GM23338 (cell line): ENCODE measurements around the gene RMC1. TPM values are rescaled to one million over a fixed set of nuclear protein-coding genes. Genes with fewer than 3 reads are reported as not detected.

Source experiments
- ATAC-seq: fragments of 200-7000 bp; cut with Tn5 transposase; 3 replicates; pipeline ENCODE4 v1.9.1; 2020
- DNase-seq: peaks from one replicate; pipeline ENCODE4 v3.0.0-alpha.2; 2015; ENCODE audit warnings: low spot score
- H2AFZ ChIP-seq: fragments of 200-600 bp; sonication (generic); 2 replicates; pipeline ENCODE4 v1.8.0; 2016; ENCODE audit warnings: antibody characterized with exemption, mild to moderate bottlenecking, moderate library complexity
- H3F3A ChIP-seq: fragments of 200-600 bp; sonication (generic); replicated peaks from 2 replicates; pipeline ENCODE4 v1.8.0; 2017; ENCODE audit warnings: antibody characterized with exemption, mixed run types, low read depth
- H3K27ac ChIP-seq: fragments of 200-600 bp; sonication (generic); 2 replicates; pipeline ENCODE4 v1.6.1; 2016; ENCODE audit warnings: low read depth
- H3K27me3 ChIP-seq: fragments of 200-600 bp; sonication (generic); 2 replicates; pipeline ENCODE4 v1.8.0; 2016; ENCODE audit warnings: mild to moderate bottlenecking, mixed run types, moderate library complexity; ENCODE audit not compliant: insufficient read depth
- H3K36me3 ChIP-seq: fragments of 200-600 bp; sonication (generic); 2 replicates; pipeline ENCODE4 v1.8.0; 2016; ENCODE audit warnings: mild to moderate bottlenecking; ENCODE audit not compliant: insufficient read depth
- H3K4me1 ChIP-seq: fragments of 200-600 bp; sonication (generic); 2 replicates; pipeline ENCODE4 v1.8.0; 2016; ENCODE audit warnings: mild to moderate bottlenecking, moderate library complexity; ENCODE audit not compliant: insufficient read depth
- H3K4me2 ChIP-seq: fragments of 200-600 bp; sonication (generic); 2 replicates; pipeline ENCODE4 v1.7.1; 2017; ENCODE audit warnings: mixed run types
- H3K4me3 ChIP-seq: fragments of 200-600 bp; sonication (generic); 2 replicates; pipeline ENCODE4 v1.6.1; 2016; ENCODE audit warnings: mixed run types
- H3K79me2 ChIP-seq: fragments of 200-600 bp; sonication (generic); replicated peaks from 2 replicates; pipeline ENCODE4 v1.8.0; 2017; ENCODE audit warnings: mild to moderate bottlenecking; ENCODE audit not compliant: insufficient read depth
- H3K9me2 ChIP-seq: fragments of 200-600 bp; sonication (generic); 2 replicates; pipeline ENCODE4 v1.8.0; 2017; ENCODE audit not compliant: insufficient read depth
- H4K20me1 ChIP-seq: fragments of 200-600 bp; sonication (generic); replicated peaks from 2 replicates; pipeline ENCODE4 v1.8.0; 2017; ENCODE audit warnings: mild to moderate bottlenecking; ENCODE audit not compliant: insufficient read depth
- H3K27ac Mint-ChIP-seq: 2 replicates; pipeline ENCODE4 v1.8.0; 2020; ENCODE audit warnings: inconsistent platforms, mild to moderate bottlenecking, moderate library complexity, mixed read lengths
- H3K27me3 Mint-ChIP-seq: 3 replicates; pipeline ENCODE4 v1.8.0; 2022; ENCODE audit warnings: low read depth, mild to moderate bottlenecking, moderate library complexity, mixed read lengths, inconsistent platforms; ENCODE audit not compliant: insufficient read depth, poor library complexity
- H3K36me3 Mint-ChIP-seq: 3 replicates; pipeline ENCODE4 v1.8.0; 2021; ENCODE audit warnings: low read depth, mild to moderate bottlenecking, inconsistent platforms, moderate library complexity, mixed read lengths
- H3K4me1 Mint-ChIP-seq: 3 replicates; pipeline ENCODE4 v1.8.0; 2020; ENCODE audit warnings: mild to moderate bottlenecking, inconsistent platforms, mixed read lengths
- H3K4me3 Mint-ChIP-seq: 3 replicates; pipeline ENCODE4 v1.8.0; 2021; ENCODE audit warnings: moderate library complexity, mild to moderate bottlenecking, inconsistent platforms, mixed read lengths
- H3K9me3 Mint-ChIP-seq: 3 replicates; pipeline ENCODE4 v1.8.0; 2020; ENCODE audit warnings: moderate library complexity, mild to moderate bottlenecking, inconsistent platforms, mixed read lengths
- ETS1 ChIP-seq: IDR thresholded peaks from 2 replicates; pipeline ENCODE4 v1.6.1; 2016; ENCODE audit warnings: antibody characterized with exemption
- EZH2 ChIP-seq: fragments of 200-600 bp; sonication (generic); IDR thresholded peaks from one replicate; pipeline ENCODE4 v1.8.0; 2017; ENCODE audit warnings: antibody characterized with exemption, mild to moderate bottlenecking, low read depth; ENCODE audit not compliant: unreplicated experiment
- EZH2phosphoT487 ChIP-seq: fragments of 200-600 bp; sonication (generic); IDR thresholded peaks from one replicate; pipeline ENCODE4 v1.8.1; 2018; ENCODE audit warnings: antibody characterized with exemption; ENCODE audit not compliant: unreplicated experiment
- NANOG ChIP-seq: IDR thresholded peaks from 2 replicates; pipeline ENCODE4 v1.6.1; 2016; ENCODE audit warnings: antibody characterized with exemption, borderline replicate concordance
- STAT1 ChIP-seq: IDR thresholded peaks from one replicate; pipeline ENCODE4 v1.6.1; 2016; ENCODE audit warnings: antibody characterized with exemption; ENCODE audit not compliant: unreplicated experiment
- ZNF331 ChIP-seq: fragments of 250-450 bp; sonication (Bioruptor Pico); IDR thresholded peaks from 2 replicates; pipeline ENCODE4 v1.5.0; 2020; ENCODE audit warnings: low read depth, mild to moderate bottlenecking, moderate library complexity
- polyA plus RNA-seq: library from polyadenylated mRNA; unstranded; fragments of >200 nt; fragmentation: Nextera tagmentation; extraction: Ambion mirVana; gene quantifications from 2 replicates; pipeline ENCODE4 v1.2.1, GENCODE V29; 2016
- total RNA-seq: library from RNA; depleted of rRNA; stranded (reverse); fragments of >200 nt; shearing (Covaris generic); gene quantifications from 2 replicates; pipeline ENCODE4 v1.2.3, GENCODE V29; 2014
- TF ChIP-seq, protein P1 (sequence below): fragments of 250-450 bp; sonication (Bioruptor Pico); IDR thresholded peaks from 2 replicates; pipeline ENCODE4 v1.5.0; 2020; ENCODE audit warnings: mild to moderate bottlenecking, moderate library complexity

The RMC1 gene
- total and polyA plus RNA-seq, 2 experiments from 2014 or later = 18.9 to 24.6 TPM

DNA sequence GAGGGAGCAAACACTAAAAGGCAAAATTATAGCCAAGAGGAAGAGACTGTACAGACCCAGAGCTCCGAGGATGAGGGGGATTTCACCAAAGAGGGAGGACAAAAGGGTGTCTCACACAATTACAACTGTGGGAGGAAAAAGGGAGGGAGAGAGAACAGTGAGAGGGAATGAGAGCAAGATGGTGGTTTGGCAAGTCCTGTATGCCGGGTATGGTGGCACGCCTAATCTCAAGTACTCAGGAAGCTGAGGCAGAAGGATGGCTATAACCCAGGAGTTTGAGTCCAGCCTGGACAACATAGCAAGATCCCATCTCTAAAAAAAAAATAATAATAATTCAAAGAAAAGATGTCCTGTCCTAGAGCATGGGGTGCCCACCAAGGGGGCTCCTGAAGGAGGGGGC, 48.7 kb downstream of the RMC1 start (continued):
- TF ChIP-seq, protein P1, sequence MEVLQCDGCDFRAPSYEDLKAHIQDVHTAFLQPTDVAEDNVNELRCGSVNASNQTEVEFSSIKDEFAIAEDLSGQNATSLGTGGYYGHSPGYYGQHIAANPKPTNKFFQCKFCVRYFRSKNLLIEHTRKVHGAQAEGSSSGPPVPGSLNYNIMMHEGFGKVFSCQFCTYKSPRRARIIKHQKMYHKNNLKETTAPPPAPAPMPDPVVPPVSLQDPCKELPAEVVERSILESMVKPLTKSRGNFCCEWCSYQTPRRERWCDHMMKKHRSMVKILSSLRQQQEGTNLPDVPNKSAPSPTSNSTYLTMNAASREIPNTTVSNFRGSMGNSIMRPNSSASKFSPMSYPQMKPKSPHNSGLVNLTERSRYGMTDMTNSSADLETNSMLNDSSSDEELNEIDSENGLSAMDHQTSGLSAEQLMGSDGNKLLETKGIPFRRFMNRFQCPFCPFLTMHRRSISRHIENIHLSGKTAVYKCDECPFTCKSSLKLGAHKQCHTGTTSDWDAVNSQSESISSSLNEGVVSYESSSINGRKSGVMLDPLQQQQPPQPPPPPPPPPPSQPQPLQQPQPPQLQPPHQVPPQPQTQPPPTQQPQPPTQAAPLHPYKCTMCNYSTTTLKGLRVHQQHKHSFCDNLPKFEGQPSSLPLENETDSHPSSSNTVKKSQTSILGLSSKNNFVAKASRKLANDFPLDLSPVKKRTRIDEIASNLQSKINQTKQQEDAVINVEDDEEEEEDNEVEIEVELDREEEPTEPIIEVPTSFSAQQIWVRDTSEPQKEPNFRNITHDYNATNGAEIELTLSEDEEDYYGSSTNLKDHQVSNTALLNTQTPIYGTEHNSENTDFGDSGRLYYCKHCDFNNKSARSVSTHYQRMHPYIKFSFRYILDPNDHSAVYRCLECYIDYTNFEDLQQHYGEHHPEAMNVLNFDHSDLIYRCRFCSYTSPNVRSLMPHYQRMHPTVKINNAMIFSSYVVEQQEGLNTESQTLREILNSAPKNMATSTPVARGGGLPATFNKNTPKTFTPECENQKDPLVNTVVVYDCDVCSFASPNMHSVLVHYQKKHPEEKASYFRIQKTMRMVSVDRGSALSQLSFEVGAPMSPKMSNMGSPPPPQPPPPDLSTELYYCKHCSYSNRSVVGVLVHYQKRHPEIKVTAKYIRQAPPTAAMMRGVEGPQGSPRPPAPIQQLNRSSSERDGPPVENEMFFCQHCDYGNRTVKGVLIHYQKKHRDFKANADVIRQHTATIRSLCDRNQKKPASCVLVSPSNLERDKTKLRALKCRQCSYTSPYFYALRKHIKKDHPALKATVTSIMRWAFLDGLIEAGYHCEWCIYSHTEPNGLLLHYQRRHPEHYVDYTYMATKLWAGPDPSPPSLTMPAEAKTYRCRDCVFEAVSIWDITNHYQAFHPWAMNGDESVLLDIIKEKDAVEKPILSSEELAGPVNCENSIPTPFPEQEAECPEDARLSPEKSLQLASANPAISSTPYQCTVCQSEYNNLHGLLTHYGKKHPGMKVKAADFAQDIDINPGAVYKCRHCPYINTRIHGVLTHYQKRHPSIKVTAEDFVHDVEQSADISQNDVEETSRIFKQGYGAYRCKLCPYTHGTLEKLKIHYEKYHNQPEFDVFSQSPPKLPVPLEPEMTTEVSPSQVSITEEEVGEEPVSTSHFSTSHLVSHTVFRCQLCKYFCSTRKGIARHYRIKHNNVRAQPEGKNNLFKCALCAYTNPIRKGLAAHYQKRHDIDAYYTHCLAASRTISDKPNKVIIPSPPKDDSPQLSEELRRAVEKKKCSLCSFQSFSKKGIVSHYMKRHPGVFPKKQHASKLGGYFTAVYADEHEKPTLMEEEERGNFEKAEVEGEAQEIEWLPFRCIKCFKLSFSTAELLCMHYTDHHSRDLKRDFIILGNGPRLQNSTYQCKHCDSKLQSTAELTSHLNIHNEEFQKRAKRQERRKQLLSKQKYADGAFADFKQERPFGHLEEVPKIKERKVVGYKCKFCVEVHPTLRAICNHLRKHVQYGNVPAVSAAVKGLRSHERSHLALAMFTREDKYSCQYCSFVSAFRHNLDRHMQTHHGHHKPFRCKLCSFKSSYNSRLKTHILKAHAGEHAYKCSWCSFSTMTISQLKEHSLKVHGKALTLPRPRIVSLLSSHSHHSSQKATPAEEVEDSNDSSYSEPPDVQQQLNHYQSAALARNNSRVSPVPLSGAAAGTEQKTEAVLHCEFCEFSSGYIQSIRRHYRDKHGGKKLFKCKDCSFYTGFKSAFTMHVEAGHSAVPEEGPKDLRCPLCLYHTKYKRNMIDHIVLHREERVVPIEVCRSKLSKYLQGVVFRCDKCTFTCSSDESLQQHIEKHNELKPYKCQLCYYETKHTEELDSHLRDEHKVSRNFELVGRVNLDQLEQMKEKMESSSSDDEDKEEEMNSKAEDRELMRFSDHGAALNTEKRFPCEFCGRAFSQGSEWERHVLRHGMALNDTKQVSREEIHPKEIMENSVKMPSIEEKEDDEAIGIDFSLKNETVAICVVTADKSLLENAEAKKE = no peak
- TF ChIP-seq NANOG = no peak
- no peak for TF ChIP-seq EZH2phosphoT487
- no peak for TF ChIP-seq ETS1
- no peak for TF ChIP-seq ZNF331 (CRISPR knock-in tag)
- TF ChIP-seq STAT1 = no peak

GRCh38 chr18:23552505-23552904, 49.2 kb downstream of the RMC1 start:
- H3K27me3 ChIP-seq = no peaks in the 10 kb centered on the region
- no peaks in the 10 kb centered on the region; the same call in 2 of the 3 replicates for H3K9me3 Mint-ChIP-seq
- H3K27me3 Mint-ChIP-seq = no peaks in the 10 kb centered on the region
- no peaks in the 10 kb centered on the region; the same call in 1 of the 2 replicates for H3K79me2 ChIP-seq
- ATAC-seq (no peak), DNase-seq (no peak)
- H3F3A ChIP-seq = no peaks in the 10 kb centered on the region
- H3K4me3 Mint-ChIP-seq = no peak overlapping the region
- H3K36me3 Mint-ChIP-seq = peaks cover 41% of the 10 kb centered on the region
- no peaks in the 10 kb centered on the region for H3K9me2 ChIP-seq
- H3K4me1 Mint-ChIP-seq = no peaks in the 10 kb centered on the region
- H4K20me1 ChIP-seq = peaks cover 10% of the 10 kb centered on the region; the same call in 1 of the 2 replicates
- H3K27ac Mint-ChIP-seq = no peak overlapping the region
- no peaks in the 10 kb centered on the region for H3K4me1 ChIP-seq
- peaks cover 47% of the 10 kb centered on the region for H3K36me3 ChIP-seq
- no peak overlapping the region for H3K4me3 ChIP-seq
- H3K4me2 ChIP-seq = no peak overlapping the region
- H2AFZ ChIP-seq = no peak overlapping the region
- H3K27ac ChIP-seq = no peak overlapping the region
- TF ChIP-seq EZH2phosphoT487 = no peak
- no peak for TF ChIP-seq ETS1
- TF ChIP-seq EZH2 = no peak
- TF ChIP-seq, protein P1 = no peak
